HG03439 (cell line): Measurements from ENCODE around the gene RAP1GAP.

Experiments
- ATAC-seq: cut with Tn5 transposase; IDR thresholded peaks from one replicate; pipeline ENCODE4 v1.9.1; 2021; ENCODE audit warnings: mild to moderate bottlenecking, moderate library complexity; ENCODE audit not compliant: unreplicated experiment

The RAP1GAP gene

DNA sequence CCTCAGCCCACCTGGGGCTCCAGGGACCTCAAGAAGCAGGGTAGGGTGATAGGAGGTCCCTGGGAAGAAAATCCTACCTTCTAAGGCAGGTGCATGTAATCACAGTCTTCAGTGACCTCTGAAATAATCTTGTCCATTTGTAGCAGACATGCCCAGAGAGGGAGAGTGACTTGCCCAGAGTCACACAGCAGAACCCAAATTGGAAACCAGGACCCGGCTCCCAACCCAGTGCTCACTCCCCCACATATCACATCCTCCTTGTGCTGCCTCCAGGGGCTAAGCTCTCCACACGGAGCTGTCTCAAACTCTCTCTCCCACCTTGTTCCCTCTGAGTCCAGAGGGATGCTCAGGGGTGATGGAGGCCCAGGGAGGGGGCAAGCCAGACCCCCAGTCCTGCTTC lies 72.5 kb downstream of the RAP1GAP start:
- no peak for ATAC-seq

DNA sequence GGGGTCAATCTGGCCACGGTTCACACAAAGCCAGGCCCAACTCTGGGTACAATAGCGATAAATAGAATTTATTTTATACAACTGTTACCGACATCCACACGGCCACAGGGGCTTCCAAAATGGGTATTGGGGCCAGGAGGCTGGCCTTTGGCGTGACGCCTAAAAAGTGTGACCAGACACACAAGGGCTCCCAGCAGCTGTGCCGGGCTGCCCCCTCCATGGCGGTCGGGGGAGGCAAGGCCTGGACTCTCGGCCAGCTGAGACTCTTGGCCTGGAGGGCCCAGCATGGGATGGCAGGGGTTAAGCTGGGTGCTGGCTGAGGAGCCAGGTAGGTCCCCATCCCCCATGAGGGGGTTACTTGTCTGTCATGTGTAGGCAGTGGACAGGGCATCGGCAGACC lies 73.0 kb downstream of the RAP1GAP start:
- no peak for ATAC-seq

- ATAC-seq = no peak
Observed at GRCh38 chr1:21594935-21595897, 73.9 kb downstream of the RAP1GAP start.

DNA sequence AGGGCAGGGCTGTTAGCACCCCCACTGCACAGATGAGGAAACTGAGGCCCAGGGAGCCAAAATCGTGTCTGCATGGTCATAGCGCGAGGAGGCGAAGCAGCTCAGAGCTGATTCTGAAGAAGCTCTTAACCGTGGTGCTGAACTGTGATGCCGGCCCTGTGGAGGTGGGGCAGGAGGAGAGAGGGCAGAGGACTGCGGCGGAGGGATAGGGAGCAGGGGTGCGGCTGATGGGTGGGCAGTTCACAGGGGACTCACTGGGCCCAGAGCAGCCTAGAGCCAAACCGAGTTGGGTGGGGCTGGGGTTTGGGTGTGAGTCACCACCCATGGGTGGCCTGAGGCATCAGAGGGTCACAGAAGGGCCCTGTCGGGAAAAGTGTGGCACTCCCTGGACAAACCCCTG lies 74.7 kb downstream of the RAP1GAP start:
- ATAC-seq = no peak

GRCh38 chr1:21593231-21593630 lies 75.9 kb downstream of the RAP1GAP start:
- no peak for ATAC-seq

- ATAC-seq = no peak
Observed at GRCh38 chr1:21592086-21592865, 76.9 kb downstream of the RAP1GAP start.

DNA sequence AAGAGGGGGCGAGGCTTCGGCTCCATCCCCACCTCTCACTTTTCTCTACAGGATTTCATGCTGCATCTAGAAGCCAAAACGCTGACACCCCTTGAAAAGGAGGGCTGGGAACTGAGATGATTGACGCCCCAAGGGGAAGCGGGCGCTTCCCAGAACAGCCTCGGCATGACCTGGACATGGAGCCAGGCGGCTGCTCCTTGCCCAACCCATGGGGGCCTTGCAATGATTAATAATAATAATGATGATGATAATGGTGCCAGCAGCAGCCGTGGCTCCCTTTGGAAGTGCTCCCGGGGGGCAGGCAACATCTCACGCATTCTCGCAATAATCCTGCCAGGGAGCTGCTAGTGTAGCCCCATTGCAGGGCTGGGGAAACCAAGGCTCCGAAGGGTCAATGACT lies 78.2 kb downstream of the RAP1GAP start:
- no peak for ATAC-seq

DNA sequence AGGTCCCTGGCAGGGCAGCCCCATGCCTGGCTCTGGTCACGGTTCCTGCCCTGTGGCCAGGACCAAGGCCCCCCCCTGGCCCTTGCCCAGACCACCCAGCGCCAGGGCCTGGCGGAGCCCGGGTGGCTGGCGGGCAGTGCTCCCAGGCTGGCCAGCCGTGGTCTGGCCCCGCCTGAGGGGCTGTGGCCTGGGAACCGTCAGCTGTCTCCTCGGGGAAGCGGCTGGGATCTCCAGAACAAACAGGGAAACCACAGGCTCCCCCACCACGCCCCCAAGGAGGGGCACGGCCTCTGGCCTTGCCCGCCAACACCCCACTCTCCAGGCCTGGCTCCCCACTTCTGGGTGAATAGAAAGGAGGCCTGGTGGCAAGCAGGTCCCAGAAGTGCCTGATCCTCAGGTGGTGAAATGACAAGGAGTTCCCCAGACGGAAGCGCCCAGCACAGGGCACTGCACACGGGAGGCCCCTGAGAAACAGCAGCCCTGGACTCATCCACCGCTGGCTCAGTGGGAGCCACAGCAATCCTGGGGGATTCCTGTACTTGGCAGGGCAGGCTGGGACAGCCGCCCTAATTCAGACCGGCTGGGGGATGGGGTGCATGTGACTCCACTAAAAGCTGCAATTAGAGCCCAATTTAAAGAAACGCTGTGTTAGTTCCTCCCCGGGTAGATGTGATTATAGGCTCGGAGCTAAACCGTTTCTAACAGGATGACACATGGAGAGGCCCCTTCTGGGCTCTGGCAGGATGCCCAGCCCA lies 78.9 kb downstream of the RAP1GAP start:
- no peak for ATAC-seq

GRCh38 chr1:21589618-21590017 lies 79.5 kb downstream of the RAP1GAP start:
- ATAC-seq = no peak

DNA sequence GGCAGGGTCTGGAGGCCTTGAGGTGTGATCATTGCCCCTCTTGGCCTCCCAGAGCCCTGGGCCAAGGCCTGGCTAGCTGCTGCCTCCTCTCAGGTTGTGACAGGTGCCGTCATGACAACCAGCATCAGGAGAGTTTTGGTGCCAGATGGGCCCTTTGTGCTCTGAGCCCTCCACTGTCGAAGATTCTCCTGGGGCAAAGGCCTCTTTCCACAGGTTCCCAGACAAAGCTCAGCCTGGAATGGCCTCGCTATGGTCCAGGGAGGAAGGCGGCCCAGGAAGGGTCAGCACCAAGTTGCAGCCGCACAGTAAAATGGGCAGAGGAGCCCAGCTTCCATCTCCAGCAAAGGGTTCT lies 81.6 kb downstream of the RAP1GAP start:
- no peak for ATAC-seq

GRCh38 chr1:21586846-21587601 lies 82.1 kb downstream of the RAP1GAP start:
- no peak for ATAC-seq

- ATAC-seq = no peak
Observed at GRCh38 chr1:21586222-21586621, 82.9 kb downstream of the RAP1GAP start.

DNA sequence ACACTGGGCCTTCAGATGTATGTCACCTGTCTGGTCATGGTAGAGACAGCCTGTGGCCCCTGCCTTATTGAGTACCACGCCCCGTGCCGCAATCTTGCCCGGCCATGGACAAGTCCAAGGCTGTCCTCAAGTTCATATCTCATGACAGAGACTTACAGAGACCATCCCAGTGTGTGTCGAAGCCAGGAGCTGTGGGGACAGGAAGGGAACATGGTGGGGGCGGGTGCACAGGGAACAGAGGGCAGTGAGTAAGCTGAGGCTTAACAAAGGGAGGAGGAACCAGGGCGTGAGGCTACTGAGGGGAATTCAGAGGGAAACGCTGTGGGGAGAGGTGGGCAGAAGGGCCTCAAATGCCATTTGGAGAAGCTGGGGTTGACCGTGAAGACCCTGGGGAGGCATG lies 84.1 kb downstream of the RAP1GAP start:
- no peak for ATAC-seq

DNA sequence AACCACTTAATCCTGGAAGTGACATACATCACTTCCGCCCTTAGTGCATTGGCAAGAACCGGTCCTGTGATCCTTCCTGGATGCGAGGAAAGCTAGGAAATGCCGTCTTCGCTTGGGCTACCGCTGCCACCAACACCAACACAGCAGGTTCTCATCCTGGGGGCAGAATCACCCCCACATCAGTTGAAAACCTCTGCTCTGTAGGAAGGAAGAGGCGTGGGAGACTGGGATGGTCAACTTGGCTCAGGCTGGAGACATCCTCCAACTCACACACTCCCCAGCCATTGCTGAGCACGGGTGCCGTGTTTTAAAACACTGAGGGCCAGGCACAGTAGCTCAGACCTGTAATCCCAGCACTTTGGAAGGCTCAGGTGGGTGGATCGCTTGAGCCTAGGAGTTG lies 85.1 kb downstream of the RAP1GAP start:
- ATAC-seq = no peak

GRCh38 chr1:21579791-21580190 lies 89.4 kb downstream of the RAP1GAP start:
- no peak for ATAC-seq

DNA sequence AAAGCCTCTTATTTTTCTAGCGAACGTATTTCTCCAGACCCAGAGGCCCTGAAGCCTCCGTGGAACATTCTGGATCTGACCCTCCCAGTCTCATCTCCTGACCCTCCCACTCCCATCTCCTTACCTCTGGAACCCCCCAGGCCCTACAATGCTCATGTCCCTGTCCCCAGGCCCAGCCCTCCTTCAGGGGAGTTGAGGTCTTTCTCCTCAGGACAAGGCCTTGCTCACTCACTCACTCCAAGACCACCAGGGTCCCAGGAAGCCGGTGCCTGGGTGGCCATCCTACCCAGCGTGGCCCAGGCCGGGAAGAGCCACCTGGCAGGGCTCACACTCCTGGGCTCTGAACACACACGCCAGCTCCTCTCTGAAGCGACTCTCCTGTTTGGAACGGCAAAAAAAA lies 91.2 kb downstream of the RAP1GAP start:
- no peak for ATAC-seq

DNA sequence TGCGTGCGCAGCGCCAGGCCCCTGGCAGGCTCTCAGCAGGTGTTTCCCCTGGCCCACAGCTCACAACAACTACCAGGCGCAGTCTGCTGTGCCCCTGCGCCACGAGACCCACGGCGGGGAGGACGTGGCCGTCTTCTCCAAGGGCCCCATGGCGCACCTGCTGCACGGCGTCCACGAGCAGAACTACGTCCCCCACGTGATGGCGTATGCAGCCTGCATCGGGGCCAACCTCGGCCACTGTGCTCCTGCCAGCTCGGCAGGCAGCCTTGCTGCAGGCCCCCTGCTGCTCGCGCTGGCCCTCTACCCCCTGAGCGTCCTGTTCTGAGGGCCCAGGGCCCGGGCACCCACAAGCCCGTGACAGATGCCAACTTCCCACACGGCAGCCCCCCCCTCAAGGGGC lies 91.8 kb downstream of the RAP1GAP start:
- no peak for ATAC-seq

- no peak for ATAC-seq
Observed at GRCh38 chr1:21576798-21577187, 92.4 kb downstream of the RAP1GAP start.

DNA sequence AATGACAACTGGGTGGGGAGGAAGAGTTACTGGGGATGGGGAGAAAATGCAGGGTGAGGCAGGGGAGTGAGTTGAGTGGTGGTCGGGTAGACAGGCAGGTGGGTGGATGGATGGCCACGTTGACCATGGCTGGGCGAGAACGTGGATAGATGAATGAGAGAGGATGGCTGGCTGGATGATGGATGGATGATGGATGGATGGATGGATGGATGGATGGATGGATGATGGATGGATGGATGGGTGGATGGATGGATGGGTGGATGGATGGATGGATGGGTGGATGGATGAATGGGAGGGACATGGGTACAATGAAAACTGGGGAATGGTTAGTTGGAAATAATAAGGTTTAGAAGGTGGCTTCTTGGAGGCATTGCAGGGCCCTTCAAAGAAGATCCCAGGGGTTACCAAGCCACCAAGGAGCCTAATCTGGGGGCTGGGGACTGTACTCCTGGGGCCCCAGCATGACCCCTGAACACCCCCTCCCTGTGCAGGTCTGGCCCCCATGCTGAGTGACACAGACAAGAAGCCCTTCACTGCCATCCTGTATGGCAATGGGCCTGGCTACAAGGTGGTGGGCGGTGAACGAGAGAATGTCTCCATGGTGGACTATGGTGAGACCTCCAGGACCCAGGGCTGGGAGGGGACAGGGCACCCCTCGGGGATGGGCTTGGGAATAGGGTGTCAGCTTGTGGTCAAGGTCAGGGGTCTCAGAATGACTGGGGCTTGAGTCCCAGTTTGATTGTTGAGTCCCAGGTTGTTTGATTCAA lies 92.9 kb downstream of the RAP1GAP start:
- ATAC-seq = no peak

- ATAC-seq = no peak
Observed at GRCh38 chr1:21575351-21575942, 93.7 kb downstream of the RAP1GAP start.
